DND-41 (cell line): ENCODE results near the gene CCDC102A.

Experiments
- EZH2 ChIP-seq: IDR thresholded peaks from 3 replicates; pipeline ENCODE4 v1.6.1; 2012; ENCODE audit warnings: borderline replicate concordance, low read depth, mild to moderate bottlenecking, moderate library complexity, low read length, inconsistent platforms; ENCODE audit not compliant: severe bottlenecking
- TF ChIP-seq, protein P1 (sequence below): IDR thresholded peaks from 2 replicates; pipeline ENCODE4 v1.5.1; 2012; ENCODE audit warnings: borderline replicate concordance, low read length, moderate library complexity, mild to moderate bottlenecking; ENCODE audit not compliant: poor library complexity, severe bottlenecking; ENCODE audit errors: extremely low read depth

DNA sequence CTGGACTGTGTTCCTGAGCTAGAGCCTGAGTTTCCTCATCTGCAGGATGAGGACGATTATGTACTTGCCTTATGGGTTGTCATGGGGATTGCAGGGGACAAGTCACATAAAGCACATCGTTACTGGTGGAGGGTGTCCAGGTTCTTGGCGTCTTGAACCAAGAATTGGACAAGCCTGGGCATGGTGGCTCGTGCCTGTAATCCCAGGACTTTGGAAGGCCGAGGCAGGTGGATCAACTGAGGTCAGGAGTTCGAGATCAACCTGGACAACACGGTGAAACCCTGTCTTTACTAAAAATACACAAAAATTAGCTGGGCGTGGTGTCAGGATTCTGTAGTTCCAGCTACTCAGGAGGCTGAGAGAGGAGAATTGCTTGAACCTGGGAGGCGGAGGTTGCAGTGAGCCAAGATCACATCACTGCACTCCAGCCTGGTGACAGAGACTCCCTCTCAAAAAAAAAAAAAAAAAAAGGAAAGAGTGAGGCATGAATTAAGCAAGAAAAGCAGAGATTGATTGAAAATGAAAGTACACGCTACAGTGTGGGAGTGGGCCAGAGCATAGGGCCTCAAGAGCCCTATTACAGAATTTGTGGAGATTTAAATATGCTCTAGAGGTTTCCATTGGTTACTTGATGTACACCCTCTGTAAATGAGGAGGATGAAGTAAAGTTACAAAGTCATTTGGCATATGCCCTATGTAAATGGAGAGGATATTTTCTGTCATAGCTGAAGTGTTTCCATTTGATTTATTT lies 36.8 kb upstream of the CCDC102A start:
- TF ChIP-seq, protein P1, sequence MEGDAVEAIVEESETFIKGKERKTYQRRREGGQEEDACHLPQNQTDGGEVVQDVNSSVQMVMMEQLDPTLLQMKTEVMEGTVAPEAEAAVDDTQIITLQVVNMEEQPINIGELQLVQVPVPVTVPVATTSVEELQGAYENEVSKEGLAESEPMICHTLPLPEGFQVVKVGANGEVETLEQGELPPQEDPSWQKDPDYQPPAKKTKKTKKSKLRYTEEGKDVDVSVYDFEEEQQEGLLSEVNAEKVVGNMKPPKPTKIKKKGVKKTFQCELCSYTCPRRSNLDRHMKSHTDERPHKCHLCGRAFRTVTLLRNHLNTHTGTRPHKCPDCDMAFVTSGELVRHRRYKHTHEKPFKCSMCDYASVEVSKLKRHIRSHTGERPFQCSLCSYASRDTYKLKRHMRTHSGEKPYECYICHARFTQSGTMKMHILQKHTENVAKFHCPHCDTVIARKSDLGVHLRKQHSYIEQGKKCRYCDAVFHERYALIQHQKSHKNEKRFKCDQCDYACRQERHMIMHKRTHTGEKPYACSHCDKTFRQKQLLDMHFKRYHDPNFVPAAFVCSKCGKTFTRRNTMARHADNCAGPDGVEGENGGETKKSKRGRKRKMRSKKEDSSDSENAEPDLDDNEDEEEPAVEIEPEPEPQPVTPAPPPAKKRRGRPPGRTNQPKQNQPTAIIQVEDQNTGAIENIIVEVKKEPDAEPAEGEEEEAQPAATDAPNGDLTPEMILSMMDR, result no peak
- TF ChIP-seq EZH2, result no peak
